HG03196 (cell line): ENCODE results near the gene THRB.

Experiments used
- ATAC-seq: cut with Tn5 transposase; IDR thresholded peaks from one replicate; pipeline ENCODE4 v1.9.1; 2021; ENCODE audit not compliant: unreplicated experiment

The THRB gene

DNA sequence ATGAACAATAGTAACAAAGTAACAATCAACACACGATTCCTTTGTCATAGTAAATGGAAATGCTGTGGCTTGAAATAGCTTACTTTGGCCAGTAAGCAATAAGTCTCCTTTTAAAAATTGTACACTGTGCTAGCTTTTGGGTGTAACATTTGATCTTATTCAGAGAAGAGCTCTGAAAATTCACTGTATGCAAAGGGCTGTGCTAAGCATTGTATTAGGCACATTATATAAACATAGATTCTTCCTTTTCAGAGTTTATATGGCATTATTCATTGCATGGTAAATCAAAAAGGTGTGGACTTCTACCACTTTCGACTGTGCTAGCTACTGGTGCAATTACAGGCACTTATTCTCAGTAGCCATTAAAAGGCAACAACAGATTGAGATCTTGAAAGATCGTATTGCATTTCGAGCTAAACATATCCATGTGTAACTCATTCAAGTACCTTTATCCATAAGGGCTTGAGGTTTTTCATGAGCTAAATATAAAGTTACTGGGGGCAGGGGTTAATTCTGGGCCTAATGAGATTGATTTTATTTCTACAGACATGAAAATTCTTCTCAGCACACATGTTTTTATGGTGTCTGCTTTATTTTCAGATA, 302.7 kb downstream of the THRB start:
- ATAC-seq, result no peak

GRCh38 chr3:24190256-24190655, 304.4 kb downstream of the THRB start:
- ATAC-seq, result no peak

GRCh38 chr3:24185738-24186384, 308.8 kb downstream of the THRB start:
- peak; percentile 87 for ATAC-seq

- ATAC-seq, result no peak
Observed at GRCh38 chr3:24184528-24185176, 310.0 kb downstream of the THRB start.

- ATAC-seq, result no peak
Observed at GRCh38 chr3:24182756-24183155, 311.9 kb downstream of the THRB start.

GRCh38 chr3:24181256-24181655, 313.4 kb downstream of the THRB start:
- ATAC-seq, result no peak

DNA sequence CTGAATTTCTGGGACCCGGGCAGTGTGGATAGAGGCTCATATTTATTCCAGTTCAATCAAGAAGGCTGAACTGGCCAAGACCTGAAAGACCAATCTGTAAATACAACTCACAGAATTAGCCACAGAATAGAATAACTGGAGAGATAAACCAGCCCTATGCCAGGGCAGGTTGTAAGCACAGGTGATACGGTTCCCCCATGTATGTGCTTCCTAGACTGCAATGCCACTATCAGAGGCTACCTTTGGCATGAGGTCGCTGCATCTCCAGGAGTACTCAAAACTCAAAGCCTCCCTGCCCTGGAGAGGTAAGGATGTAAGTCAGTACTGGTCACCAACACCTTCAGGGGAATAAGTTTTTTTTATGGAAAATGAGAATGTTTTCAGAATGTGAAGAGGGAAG, 314.0 kb downstream of the THRB start:
- ATAC-seq, result no peak

DNA sequence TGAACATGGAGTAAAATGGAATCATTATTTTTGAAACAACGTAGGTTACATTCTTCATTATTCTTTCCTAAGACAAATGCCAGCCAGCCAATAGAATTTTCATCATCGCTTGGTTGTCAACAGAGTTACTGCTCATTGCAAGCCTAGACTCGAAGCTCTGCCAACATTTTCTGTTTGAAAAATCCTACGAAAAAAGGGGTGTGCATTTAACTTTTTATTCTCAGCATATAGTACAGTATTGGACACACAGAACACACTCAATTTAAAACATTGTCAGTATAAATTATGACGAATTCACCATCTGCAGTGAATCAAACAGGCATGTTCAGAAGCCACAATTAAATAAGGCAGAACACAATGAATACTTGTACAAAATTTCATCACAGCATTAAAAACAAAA, 317.4 kb downstream of the THRB start:
- no peak for ATAC-seq

DNA sequence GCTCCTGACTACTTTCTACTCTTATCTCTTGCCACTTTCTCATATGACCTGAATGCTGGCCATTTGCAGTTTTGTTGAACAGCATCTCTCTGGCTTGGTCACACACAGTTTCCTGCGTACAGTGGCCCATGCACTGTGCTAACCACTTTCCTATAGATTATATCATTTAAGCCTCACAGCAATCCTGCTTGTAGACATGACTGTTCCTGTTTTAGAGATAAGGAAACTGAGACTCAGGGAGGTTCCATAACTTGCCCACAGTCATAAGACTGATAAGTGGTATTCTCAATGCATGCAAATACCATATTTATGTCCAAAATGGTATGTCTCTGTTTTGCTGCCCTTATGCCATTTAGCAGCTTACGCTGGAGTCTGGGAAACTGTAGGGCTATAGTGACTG, 320.0 kb downstream of the THRB start:
- ATAC-seq, result no peak

DNA sequence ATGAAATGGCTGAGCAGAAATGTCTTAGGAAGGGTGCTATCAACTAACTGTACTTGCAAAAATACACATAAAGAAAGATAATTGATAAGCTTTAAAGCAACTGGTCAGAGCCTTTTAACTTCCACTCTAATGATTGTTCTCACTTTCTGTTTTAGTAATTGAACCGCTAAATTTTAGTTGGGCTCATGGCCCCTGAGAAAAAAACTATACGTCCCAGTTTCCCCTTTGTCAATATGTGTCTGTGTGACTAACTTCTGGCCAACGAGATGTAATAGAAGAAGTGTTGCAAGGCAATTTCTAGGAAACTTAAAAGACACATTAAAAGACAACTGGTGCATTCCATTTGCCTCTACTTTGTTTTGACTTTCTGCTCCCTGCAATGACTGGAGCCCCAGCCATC, 325.7 kb downstream of the THRB start:
- no peak for ATAC-seq

- no peak for ATAC-seq
Observed at GRCh38 chr3:24167429-24167828, 327.2 kb downstream of the THRB start.

DNA sequence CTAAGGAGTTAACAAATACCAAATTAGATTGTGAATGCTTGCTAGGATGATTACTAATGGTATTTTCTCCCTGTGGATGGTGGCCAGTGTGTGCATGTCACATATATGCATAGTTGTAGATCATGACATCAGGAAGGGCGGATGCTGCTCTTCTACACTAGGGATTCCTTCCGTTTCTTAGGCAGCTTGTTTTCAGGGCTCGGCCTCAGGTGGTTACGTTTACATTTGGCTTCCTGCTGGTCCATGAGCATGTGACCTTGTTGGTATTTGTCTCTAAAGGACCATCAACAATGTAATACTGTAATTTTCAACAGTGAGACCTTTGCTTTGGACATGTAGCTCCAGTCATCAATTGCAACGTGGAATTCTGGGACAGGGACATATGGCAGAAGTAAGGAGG, 328.1 kb downstream of the THRB start:
- no peak for ATAC-seq

DNA sequence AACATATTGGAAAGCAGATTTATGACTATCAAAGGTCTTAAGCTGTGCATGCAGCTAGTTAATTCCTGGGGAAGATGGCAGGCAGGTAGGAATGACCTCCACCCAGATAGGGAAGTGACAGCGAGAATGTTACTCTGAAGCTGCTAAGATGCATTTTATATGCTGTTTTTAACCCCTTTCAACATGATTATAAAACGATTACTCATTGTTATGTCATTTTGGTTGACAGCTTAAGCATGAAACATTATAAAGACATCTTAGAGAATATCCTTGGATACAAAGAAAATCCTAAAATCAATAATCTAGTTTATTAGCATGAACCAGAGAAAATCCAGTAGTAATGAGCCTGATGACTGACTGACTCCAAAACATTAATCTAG, 329.1 kb downstream of the THRB start:
- ATAC-seq, result no peak

GRCh38 chr3:24164967-24165602, 329.6 kb downstream of the THRB start:
- ATAC-seq, result no peak

DNA sequence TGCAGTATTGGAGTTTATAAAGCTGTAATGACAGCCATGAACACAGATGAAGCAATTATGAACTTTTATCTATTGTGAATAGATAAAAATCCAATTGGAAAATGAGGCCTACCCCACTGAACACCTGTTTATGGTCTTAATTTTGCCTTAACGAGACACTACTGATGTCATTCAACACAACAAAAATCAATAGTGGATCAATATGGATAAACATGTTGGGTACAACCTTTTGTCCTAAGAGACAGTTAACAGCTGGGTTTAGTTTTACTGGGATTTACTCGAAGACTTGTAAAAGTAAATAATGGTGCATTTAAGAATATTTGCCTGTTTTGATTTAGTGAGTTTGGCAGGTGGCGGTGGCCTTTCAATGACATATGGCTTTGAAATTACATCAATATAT, 331.7 kb downstream of the THRB start:
- no peak for ATAC-seq

DNA sequence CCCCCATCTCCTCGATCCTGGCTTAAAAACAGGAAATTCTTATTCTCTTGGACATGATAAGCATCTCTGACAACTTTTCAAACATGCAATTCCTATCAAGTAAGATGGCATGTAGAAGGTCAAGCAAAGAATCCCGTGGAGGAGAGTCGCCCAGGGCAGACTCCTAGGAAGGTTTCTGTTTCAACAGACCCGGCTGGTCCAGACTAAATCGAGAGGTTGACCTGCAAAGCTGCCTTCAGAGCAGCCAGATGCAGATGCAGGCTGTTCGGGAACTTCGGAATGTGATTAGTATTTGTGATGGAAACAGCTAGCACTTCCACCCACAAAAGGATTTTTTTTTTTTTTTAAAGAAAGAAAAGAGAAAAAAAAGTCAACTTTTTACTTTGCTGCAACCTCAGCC, 332.8 kb downstream of the THRB start:
- no peak for ATAC-seq

- ATAC-seq, result no peak
Observed at GRCh38 chr3:24160424-24161095, 334.1 kb downstream of the THRB start.

DNA sequence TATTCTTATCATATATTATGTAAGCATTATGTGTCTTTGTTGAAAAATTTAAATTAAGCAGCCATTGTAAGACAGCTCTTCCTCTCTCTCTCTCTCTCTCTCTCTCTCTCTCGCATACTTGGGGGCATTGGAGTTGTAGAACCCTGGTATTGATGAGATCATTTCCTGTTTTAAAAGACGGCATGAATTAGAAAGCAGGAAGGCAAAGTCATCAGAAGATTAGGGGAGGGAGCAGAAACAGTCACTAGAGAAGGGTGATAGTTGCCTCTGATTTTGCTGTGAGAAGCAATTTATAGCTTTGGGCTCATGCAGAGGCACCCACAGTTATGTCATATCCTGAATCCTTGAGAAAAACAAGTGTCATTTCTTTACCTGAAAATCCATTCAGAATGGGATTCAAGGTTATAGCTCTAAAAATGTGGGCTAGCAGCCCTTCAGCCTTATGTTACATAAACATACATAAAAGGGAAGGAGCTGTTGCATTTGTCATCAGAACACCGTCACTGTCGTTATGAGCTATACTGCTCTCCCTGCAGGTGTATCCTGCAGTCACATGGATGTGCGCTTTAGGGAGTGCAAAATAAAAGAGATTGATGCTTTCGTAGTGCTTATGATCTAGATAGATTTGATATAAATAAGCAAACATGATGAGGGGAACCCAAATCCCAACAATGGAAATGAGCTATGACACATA, 335.7 kb downstream of the THRB start:
- no peak for ATAC-seq

GRCh38 chr3:24157106-24157505, 337.5 kb downstream of the THRB start:
- no peak for ATAC-seq

DNA sequence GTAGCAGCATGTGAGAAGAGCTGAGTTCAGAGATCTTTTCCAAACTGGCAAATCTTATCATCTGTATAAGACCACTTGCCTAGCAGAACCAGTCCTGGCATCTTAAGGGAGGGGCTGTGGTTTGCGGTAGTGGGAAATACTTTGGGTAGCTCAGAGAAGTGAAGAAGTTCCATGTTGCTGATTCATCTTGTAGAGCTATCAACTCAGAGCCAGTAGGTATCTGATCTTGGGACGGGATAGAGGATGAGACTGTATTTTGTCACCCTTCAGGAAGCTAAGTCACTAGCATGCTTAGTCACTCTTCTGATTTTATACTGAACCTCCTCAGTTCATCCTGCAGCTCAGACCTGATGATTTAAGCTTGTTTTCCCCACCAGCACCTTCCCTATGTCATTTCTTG, 338.2 kb downstream of the THRB start:
- ATAC-seq, result no peak

DNA sequence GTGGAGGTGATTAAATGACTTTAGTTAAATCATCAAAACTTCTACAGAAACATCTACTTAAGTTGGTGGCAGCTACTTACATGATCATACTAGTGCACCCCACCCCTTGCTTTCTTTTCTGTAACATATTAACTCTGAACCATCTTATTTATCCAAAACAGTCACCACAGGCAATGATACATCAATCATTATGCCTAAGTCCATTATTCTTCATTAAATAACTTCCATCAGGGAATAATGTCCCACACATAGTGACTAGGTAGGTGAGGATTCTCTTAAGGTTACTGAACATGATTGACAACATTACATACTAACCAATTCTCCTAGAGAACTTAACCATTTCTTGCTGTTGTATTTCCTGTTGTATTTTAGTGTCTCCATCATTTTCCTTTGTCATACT, 339.4 kb downstream of the THRB start:
- no peak for ATAC-seq
